ENCODE results near the gene LRRC37A3.
"Not testable (repeated sequence)": the region's sequence is repeated elsewhere in the genome, so short reads cannot be mapped to it uniquely, and the experiment has no call there.

DNA sequence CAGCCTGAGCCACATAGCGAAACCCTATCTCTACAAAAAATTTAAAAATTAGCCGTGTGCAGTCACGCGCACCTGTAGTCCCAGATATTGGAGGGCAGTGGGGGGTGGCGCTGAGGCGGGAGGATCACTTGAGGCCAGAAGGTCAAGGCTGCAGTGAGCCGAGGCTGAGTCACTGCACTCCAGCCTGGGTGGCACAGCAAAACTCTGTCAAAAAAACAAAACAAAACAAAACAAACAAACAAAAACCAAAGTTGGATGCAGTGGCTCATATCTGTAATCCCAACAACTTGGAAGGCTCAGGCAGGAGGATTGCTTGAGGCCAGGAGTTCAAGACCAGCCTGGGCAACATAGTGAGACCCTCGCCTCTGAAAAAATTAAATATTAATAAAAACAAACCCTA lies 75.4 kb downstream of the LRRC37A3 start:
- not testable (repeated sequence) for TF ChIP-seq EP300, POLR2A, POLR2AphosphoS5 (IDR thresholded peaks at IDR 0.05)
- TF ChIP-seq, protein P1, sequence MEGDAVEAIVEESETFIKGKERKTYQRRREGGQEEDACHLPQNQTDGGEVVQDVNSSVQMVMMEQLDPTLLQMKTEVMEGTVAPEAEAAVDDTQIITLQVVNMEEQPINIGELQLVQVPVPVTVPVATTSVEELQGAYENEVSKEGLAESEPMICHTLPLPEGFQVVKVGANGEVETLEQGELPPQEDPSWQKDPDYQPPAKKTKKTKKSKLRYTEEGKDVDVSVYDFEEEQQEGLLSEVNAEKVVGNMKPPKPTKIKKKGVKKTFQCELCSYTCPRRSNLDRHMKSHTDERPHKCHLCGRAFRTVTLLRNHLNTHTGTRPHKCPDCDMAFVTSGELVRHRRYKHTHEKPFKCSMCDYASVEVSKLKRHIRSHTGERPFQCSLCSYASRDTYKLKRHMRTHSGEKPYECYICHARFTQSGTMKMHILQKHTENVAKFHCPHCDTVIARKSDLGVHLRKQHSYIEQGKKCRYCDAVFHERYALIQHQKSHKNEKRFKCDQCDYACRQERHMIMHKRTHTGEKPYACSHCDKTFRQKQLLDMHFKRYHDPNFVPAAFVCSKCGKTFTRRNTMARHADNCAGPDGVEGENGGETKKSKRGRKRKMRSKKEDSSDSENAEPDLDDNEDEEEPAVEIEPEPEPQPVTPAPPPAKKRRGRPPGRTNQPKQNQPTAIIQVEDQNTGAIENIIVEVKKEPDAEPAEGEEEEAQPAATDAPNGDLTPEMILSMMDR (IDR thresholded peaks at IDR 0.05): not testable (repeated sequence)

Data from suprapubic skin (tissue), 4 donors.